Measurements from ENCODE around the gene CFD. TPM values are rescaled to one million over a fixed set of nuclear protein-coding genes. Genes with fewer than 3 reads are reported as not detected.
"Not testable (repeated sequence)": the region's sequence is repeated elsewhere in the genome, so short reads cannot be mapped to it uniquely, and the experiment has no call there.

Gene CFD
- total RNA-seq, 4 donors from 2014 or later: 52.2 to 883 (median 129) TPM

- H3K4me3 ChIP-seq: no peak overlapping the region
- intact Hi-C loops (cut with DNase I): no loop called here
- H3K9me3 ChIP-seq: no peaks in the 10 kb centered on the region
- peaks cover 25 to 59% (median 27%) of the 10 kb centered on the region in 3 donors for H3K4me1 ChIP-seq
- 40 to 100% methylated on average over 1 of the region's 13 CpGs for WGBS, 2 donors
- H3K36me3 ChIP-seq: peaks cover 22 to 72% (median 30%) of the 10 kb centered on the region in 3 donors
- no peaks in the 10 kb centered on the region for H3K27me3 ChIP-seq
- DNase-seq: peak; percentile 56
- no peak for TF ChIP-seq POLR2A (IDR thresholded peaks at IDR 0.05)
- TF ChIP-seq, protein P1, sequence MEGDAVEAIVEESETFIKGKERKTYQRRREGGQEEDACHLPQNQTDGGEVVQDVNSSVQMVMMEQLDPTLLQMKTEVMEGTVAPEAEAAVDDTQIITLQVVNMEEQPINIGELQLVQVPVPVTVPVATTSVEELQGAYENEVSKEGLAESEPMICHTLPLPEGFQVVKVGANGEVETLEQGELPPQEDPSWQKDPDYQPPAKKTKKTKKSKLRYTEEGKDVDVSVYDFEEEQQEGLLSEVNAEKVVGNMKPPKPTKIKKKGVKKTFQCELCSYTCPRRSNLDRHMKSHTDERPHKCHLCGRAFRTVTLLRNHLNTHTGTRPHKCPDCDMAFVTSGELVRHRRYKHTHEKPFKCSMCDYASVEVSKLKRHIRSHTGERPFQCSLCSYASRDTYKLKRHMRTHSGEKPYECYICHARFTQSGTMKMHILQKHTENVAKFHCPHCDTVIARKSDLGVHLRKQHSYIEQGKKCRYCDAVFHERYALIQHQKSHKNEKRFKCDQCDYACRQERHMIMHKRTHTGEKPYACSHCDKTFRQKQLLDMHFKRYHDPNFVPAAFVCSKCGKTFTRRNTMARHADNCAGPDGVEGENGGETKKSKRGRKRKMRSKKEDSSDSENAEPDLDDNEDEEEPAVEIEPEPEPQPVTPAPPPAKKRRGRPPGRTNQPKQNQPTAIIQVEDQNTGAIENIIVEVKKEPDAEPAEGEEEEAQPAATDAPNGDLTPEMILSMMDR (IDR thresholded peaks at IDR 0.05): no peak
- H3K27ac ChIP-seq: peak overlapping the region in 3 of 4 donors; percentile 44 to 73 (median 49)
Measured at GRCh38 chr19:873084-873483, 13.6 kb downstream of the CFD start.

GRCh38 chr19:873561-874041, 14.1 kb downstream of the CFD start:
- Histone ChIP-seq H3K27me3 (no peaks in the 10 kb centered on the region), H3K4me3 (no peak overlapping the region), H3K9me3 (no peaks in the 10 kb centered on the region), H3K36me3 (peaks cover 21 to 67% (median 27%) of the 10 kb centered on the region in 3 donors), H3K27ac (peak overlapping the region in 3 of 4 donors; percentile 44 to 70 (median 62)), H3K4me1 (peaks cover 25 to 54% (median 25%) of the 10 kb centered on the region in 3 donors)
- 100% methylated on average over 2 of the region's 22 CpGs; no CpG with 5 or more reads in 1 of the 2 donors for WGBS, 2 donors
- TF ChIP-seq POLR2A (IDR thresholded peaks at IDR 0.05): no peak
- intact Hi-C loops (cut with DNase I): no loop called here
- no peak for DNase-seq

GRCh38 chr19:875265-875879, 15.9 kb downstream of the CFD start:
- peaks cover 21 to 71% (median 28%) of the 10 kb centered on the region in 3 donors for H3K36me3 ChIP-seq
- intact Hi-C loops (cut with DNase I): no loop called here

GRCh38 chr19:876089-876488, 16.6 kb downstream of the CFD start:
- H3K27ac ChIP-seq: no peak overlapping the region
- TF ChIP-seq, protein P1 (IDR thresholded peaks at IDR 0.05): no peak
- no peak for TF ChIP-seq POLR2A (IDR thresholded peaks at IDR 0.05)
- WGBS, 2 donors: 85 to 87% methylated on average over 8 to 16 of the region's 18 CpGs
- no peaks in the 10 kb centered on the region for H3K9me3 ChIP-seq
- no peak for DNase-seq
- intact Hi-C loops (cut with DNase I): no loop called here
- H3K27me3 ChIP-seq: no peaks in the 10 kb centered on the region
- H3K4me3 ChIP-seq: no peak overlapping the region
- peaks cover 20 to 71% (median 26%) of the 10 kb centered on the region in 3 donors for H3K36me3 ChIP-seq
- H3K4me1 ChIP-seq: peaks cover 8 to 29% (median 11%) of the 10 kb centered on the region in 3 donors

More at GRCh38 chr19:875265-875879, 15.9 kb downstream of the CFD start:
- Histone ChIP-seq H3K4me3 (no peak overlapping the region), H3K27ac (peak overlapping the region in 1 of 4 donors; percentile 70), H3K4me1 (peaks cover 8 to 36% (median 11%) of the 10 kb centered on the region in 3 donors), H3K9me3 (no peaks in the 10 kb centered on the region), H3K27me3 (no peaks in the 10 kb centered on the region)
- no peak for DNase-seq
- WGBS, 2 donors: 88 to 94% methylated on average over 17 to 21 of the region's 28 CpGs
- TF ChIP-seq, protein P1 (IDR thresholded peaks at IDR 0.05): no peak
- TF ChIP-seq POLR2A (IDR thresholded peaks at IDR 0.05): no peak

DNA sequence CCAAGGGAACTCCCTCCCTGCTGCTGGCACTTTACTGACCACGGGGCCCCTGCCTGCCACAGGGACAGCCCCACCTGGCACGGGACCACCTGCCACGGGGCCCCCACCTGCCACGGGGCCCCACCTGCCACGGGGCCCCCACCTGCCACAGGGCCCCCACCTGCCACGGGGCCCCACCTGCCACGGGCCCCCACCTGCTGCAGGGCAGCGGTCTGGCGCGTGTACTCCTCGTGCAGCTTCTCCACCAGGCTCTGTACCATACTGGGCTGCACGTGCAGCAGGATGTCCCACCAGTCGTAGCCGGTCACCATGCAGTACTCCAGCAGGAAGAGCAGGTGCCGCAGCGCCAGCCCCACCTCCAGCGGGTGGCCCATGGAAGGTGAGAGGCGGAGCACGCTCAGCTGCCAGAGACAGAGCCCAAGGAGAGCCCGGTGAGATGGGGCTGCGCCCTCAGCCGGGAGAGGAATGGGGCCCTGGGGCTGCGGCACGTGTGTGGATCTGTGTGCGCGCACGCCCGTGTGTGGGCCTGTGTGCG, 17.4 kb downstream of the CFD start:
- H3K36me3 ChIP-seq: peaks cover 27 to 73% (median 29%) of the 10 kb centered on the region in 3 donors
- H3K4me1 ChIP-seq: peaks cover 8 to 27% (median 9%) of the 10 kb centered on the region in 3 donors
- DNase-seq: no peak
- H3K27me3 ChIP-seq: no peaks in the 10 kb centered on the region
- WGBS, 2 donors: 81 to 85% methylated on average over 4 to 18 of the region's 29 CpGs
- intact Hi-C loops (cut with DNase I): no loop called here
- TF ChIP-seq, protein P1 (IDR thresholded peaks at IDR 0.05): no peak
- TF ChIP-seq POLR2A (IDR thresholded peaks at IDR 0.05): no peak
- H3K27ac ChIP-seq: no peak overlapping the region
- H3K4me3 ChIP-seq: no peak overlapping the region
- no peaks in the 10 kb centered on the region for H3K9me3 ChIP-seq

GRCh38 chr19:877992-878660, 18.7 kb downstream of the CFD start:
- intact Hi-C loops (cut with DNase I); DNase-seq; H3K27ac ChIP-seq; H3K9me3 ChIP-seq; H3K27me3 ChIP-seq; H3K4me3 ChIP-seq: not testable (repeated sequence)
- no CpG with 5 or more reads among the region's 23 CpGs for WGBS, 2 donors
- Histone ChIP-seq H3K36me3 (peaks cover 29 to 86% (median 35%) of the 10 kb centered on the region in 3 donors), H3K4me1 (peaks cover 0 to 17% (median 0%) of the 10 kb centered on the region in 3 donors)

GRCh38 chr19:878751-879561, 19.5 kb downstream of the CFD start:
- Histone ChIP-seq H3K4me1 (peaks cover 0 to 14% (median 0%) of the 10 kb centered on the region in 3 donors), H3K36me3 (peaks cover 29 to 86% (median 31%) of the 10 kb centered on the region in 3 donors)
- intact Hi-C loops (cut with DNase I); H3K4me3 ChIP-seq; H3K9me3 ChIP-seq; H3K27ac ChIP-seq; H3K27me3 ChIP-seq: not testable (repeated sequence)
- WGBS, 2 donors: 68 to 91% methylated on average over 4 to 5 of the region's 24 CpGs
- DNase-seq: peak; percentile 50

All from esophagus squamous epithelium (tissue), 5 donors.